Activated CD4-positive, alpha-beta T cell treated with anti-CD3 and anti-CD28 coated beads, Interleukin-2, amount 50 U/mL, for 1 hour (primary cell): Measurements from ENCODE around the gene PGAP3.

Experiments used
- DNase-seq: peaks from one replicate; pipeline ENCODE4 v3.0.0-alpha.2; 2020

The PGAP3 gene

DNA sequence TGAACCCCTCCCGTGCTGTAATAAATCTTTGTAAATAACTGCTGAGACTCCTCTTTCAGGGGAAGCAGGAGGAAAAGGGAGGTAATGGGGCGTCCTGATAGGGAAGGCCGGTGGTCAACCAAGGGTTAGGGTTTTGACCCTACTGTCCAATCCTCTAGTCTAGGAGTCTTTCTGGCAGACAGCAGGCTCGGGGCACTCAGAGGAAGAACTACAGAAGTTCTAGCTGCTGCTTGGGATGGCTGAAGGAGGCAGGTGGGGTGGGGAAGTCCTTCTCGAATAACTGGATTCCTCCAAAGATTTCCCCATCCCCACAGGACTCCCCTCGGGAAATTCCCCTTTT lies 51.3 kb downstream of the PGAP3 start:
- DNase-seq: no peak

- DNase-seq: no peak
These were observed 52.2 kb downstream of the PGAP3 start for GRCh38 chr17:39635614-39636176.

DNA sequence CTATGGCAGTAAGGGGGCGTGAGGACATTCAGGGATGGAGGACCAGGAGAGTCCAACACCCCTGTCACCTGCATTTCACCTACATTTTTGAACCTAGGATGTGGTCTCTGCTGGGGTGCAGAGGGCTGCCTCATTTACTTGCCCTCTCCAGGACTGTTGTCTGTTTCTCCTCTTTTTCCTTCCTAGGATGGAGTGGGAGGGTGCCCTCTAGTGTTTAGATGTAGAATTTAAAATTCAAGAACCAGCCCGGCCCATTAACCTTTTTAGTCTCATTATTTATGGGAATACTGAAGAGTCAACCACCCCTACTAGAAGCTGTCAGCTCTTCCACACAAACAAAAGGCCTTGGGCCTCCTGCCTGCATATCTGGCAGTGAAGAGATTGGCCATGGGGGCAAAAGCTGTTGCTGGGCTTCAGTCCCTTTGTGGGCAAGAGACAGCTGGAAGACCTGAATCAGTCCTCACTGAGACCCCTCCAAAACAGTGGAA lies 53.4 kb downstream of the PGAP3 start:
- DNase-seq: no peak

DNA sequence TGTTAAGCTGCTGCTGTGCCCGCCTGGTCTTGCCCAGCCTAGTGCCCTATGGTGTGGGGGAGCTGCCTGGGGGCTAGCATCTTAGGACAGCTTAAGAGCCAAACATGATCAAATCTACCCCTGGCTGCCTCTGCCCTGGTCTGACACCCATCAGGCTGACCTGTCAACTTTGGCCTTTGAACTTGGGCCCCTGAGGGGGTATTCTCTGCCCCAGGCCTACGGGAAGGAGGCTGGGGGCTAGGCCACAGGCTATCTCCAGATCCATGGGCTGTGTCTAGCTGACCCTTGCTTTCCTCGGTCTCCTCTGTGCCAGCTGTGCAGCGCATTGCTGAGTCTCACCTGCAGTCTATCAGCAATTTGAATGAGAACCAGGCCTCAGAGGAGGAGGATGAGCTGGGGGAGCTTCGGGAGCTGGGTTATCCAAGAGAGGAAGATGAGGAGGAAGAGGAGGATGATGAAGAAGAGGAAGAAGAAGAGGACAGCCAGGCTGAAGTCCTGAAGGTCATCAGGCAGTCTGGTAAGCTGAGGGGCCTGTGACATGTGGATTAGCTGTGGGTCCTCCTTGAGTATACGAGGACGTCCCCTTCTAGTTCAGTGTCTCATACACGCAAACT lies 54.2 kb downstream of the PGAP3 start:
- no peak for DNase-seq

- DNase-seq: no peak
These were observed 55.5 kb downstream of the PGAP3 start for GRCh38 chr17:39632153-39632941.

DNA sequence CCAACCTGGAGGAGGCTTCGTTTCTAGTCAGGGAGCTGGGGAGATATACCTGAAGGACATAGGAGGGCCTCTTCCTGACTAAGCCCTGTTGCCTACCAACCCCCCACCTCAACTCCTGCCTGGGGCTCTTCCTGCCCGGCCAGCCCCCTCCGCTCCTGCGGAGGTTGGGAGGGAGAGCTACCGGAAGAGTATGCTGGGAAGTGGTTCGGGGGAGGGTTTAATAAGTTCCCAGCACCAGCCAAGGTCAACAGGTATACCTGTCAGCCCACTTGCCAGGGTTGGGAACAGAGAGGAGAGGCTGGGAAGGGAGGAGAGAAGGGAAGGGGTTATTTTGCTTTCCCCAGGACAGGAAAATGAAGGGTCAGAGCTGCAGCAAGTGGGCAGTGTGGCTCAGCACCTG lies 56.5 kb downstream of the PGAP3 start:
- no peak for DNase-seq

DNA sequence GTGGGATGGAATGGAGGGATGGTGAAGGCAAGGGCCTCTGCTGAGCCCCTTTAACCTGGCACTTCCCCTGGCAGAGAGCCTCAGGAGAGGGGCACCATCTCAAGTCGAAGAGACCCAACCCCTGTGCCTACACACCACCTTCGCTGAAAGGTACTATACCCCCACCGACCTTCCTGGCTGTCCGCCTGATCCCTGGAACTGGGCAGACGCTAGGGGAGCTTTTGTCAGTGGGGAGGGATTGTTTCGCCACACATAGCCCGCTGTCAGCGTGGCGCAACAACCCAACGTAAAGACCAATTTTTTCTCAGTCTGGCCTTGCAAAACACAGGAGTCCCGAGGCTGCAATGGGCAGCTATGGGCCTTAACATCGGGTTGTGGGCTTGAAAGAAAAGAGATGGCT lies 58.0 kb downstream of the PGAP3 start:
- no peak for DNase-seq

DNA sequence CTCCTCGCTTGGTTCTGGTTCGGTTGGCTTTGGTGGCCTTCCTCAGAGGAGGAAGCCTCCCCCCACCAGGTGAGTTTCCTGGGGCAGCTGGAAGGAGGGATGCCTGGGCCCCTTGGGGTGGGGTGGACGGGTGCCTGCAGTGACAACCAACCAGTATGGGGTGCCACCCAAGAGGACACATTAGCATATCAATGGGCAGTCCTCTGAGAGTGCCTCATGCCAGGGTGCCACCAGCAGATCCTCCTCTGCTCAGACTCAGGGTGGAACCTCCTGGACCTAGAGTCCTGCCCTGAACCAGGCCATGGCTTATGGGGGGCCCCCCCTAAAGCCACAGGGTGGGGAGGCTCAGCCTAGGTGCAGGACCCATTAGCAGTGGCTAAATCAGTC lies 58.4 kb downstream of the PGAP3 start:
- no peak for DNase-seq

GRCh38 chr17:39628655-39629493 lies 59.0 kb downstream of the PGAP3 start:
- DNase-seq: no peak

GRCh38 chr17:39627712-39628516 lies 59.9 kb downstream of the PGAP3 start:
- DNase-seq: no peak

DNA sequence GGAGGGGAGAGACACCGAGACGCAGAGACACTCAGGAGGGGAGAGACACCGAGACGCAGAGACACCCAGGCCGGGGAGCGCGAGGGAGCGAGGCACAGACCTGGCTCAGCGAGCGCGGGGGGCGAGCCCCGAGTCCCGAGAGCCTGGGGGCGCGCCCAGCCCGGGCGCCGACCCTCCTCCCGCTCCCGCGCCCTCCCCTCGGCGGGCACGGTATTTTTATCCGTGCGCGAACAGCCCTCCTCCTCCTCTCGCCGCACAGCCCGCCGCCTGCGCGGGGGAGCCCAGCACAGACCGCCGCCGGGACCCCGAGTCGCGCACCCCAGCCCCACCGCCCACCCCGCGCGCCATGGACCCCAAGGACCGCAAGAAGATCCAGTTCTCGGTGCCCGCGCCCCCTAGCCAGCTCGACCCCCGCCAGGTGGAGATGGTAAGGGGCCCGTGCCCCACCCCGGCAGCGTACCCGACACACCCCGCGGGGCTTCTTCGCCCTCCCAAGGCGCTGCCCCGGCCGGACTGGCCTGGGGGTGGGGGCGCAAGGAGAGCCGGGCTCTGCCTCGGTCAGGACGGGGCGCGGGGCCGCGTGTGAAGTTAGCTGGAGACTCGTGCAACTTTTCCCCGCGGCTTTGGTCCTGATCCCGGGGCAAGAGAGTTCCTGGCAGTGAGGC lies 60.7 kb downstream of the PGAP3 start:
- no peak for DNase-seq

- no peak for DNase-seq
These were observed 61.4 kb downstream of the PGAP3 start, which contains the start of gene PPP1R1B for GRCh38 chr17:39626171-39627046. PPP1R1B (plus strand) TSS chr17:39626952; CDS start chr17:39627393, 441 bp downstream.

GRCh38 chr17:39625198-39625785 lies 62.6 kb downstream of the PGAP3 start:
- no peak for DNase-seq

- no peak for DNase-seq
These were observed 63.5 kb downstream of the PGAP3 start for GRCh38 chr17:39624313-39624712.

GRCh38 chr17:39623356-39623950 lies 64.4 kb downstream of the PGAP3 start:
- peak; percentile 87 for DNase-seq

DNA sequence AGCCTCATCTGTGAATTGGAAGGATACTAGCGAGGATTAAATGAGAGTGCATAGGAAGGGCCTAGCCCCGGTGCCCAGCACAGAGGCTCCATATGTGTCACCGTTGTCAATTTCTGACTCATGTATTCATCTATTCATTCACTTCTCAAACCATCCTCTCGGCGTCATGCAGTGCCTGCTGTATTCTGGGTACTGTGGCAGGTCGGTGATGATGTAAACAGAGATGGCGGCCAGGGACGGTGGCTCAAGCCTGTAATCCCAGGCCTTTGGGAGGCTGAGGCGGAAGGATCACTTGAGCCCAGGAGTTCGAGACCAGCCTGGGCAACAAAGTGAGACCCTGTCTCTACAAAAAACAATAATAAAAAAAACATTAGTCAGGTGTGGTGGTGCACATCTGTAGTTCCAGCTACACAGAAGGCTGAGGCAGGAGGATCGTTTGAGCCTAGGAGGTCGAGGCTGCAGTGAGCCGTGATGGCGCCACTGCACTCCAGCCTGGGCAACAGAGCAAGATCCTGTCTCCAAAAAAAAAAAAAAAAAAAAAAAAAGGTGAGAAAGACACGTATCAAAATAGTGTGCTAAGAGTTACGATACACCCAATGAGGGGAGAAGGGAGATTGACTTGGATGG lies 65.4 kb downstream of the PGAP3 start:
- DNase-seq: no peak

GRCh38 chr17:39621523-39622379 lies 66.1 kb downstream of the PGAP3 start:
- DNase-seq: peak; percentile 88
